Heart left ventricle (tissue), 11 donors: ENCODE results near the gene FAM168A. TPM values are rescaled to one million over a fixed set of nuclear protein-coding genes. Genes with fewer than 3 reads are reported as not detected.

Source experiments
- polyA plus RNA-seq, 2 donors: library from polyadenylated mRNA; stranded (reverse); fragments of 200-250 nt; gene quantifications; one replicate each; pipeline ENCODE4 v1.2.3, GENCODE V29; 2013
- total RNA-seq, 9 donors: library from RNA; depleted of rRNA in 2 of 9; stranded (reverse); fragments of >200 nt in 2 of 9; fragmentation: NEBNext Ultra II Directional in 3 of 9; extraction: Animal tissue kit (Norgen Biotek cat#: 25700) in 3 of 9; gene quantifications; one replicate each; pipeline versions ENCODE4 v1.1.0 to v1.2.4, GENCODE V29; 2016 to 2023
- donor health status: ischemic (EF 13 %, LVEDD 7.1; RV severe dilation, severe dysfunction).
- donor health status: healthy with polysubstance abuse.
- donor health status: DM: no; HTN: yes; CAD: no.
- donor health status: DM: no; HTN: no; CAD: no.
- donor health status: ischemic (EF 25% LVEDD 5.7; RV mildly dilated, moderate dysfunction).
- donor health status: healthy.
- donor health status: DM: yes; HTN: yes; CAD: no.
- donor health status: PGD.
- donor health status: nonischemic (EF 23%, LVEDD 6.1; RV moderate dilation, normal function).

Gene FAM168A
- total and polyA plus RNA-seq, 11 donors, result 9.0 to 39.1 (median 27.8) TPM

Other genes with a start within 250 kb of the FAM168A start
- 10 to 100 TPM in 1 of 9 donors, 1 to 10 TPM in 8; 1.0 to 13.9 (median 2.6) TPM for gene RELT, start 221.7 kb downstream of the FAM168A start, total RNA-seq
- 1 to 10 TPM; 1.3 to 7.5 TPM for gene RELT, start 221.7 kb downstream of the FAM168A start, polyA plus RNA-seq
- 10 to 100 TPM in 6 of 9 donors, 1 to 10 TPM in 3; 5.4 to 36.3 (median 14.5) TPM for gene PLEKHB1, start 48.5 kb upstream of the FAM168A start, total RNA-seq
- gene PLEKHB1, start 48.5 kb upstream of the FAM168A start, polyA plus RNA-seq, result 1 to 10 TPM in 1 of 2 donors, under 1 TPM in 1; 0.82 to 5.9 TPM
- 100 to 1,000 TPM in 7 of 9 donors, 10 to 100 TPM in 2; 92.2 to 143 (median 123) TPM for gene RAB6A, start 163.0 kb upstream of the FAM168A start, total RNA-seq
- gene RAB6A, start 163.0 kb upstream of the FAM168A start, polyA plus RNA-seq, result 100 to 1,000 TPM in 1 of 2 donors, 10 to 100 TPM in 1; 41.7 to 110 TPM
- gene MRPL48, start 189.8 kb upstream of the FAM168A start, total RNA-seq, result 10 to 100 TPM; 21.0 to 43.5 (median 39.4) TPM
- 10 to 100 TPM; 33.3 to 47.7 TPM for gene MRPL48, start 189.8 kb upstream of the FAM168A start, polyA plus RNA-seq